ENCODE results near the gene SMAGP.

Gene SMAGP

GRCh38 chr12:51200806-51201205 is 69.4 kb downstream of the SMAGP start:
- no peak for DNase-seq
- Mint-ChIP-seq H3K4me3 (no peak overlapping the region), H3K36me3 (ENCODE audit: low read depth) (peaks cover 2% of the 10 kb centered on the region), H3K27ac (no peak overlapping the region), H3K4me1 (ENCODE audit: low read depth) (peaks cover 14% of the 10 kb centered on the region), H3K9me3 (no peaks in the 10 kb centered on the region), H3K27me3 (no peaks in the 10 kb centered on the region)

DNA sequence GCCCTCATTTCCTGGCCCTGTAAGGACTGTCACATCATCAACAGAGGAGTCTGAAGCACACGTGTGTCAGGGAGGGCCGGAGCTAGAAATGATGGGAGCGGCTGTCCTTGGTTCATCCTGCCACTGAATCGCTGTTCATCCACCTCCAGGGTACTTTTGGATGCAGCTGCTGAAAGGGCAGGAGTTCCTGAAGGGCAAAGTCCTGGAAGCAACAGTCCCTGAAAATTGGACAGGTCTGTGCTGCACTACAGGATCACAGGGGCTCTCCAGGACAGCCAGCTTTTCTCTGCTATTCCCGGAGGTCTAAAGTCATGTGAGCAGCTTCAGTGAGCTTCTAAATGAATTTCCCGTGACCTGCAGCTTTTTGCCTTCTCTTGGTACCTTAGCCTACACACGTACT is 70.1 kb downstream of the SMAGP start:
- Mint-ChIP-seq H3K27ac (peak overlapping the region; percentile 4), H3K4me1 (ENCODE audit: low read depth) (peaks cover 14% of the 10 kb centered on the region), H3K4me3 (no peak overlapping the region), H3K9me3 (no peaks in the 10 kb centered on the region), H3K36me3 (ENCODE audit: low read depth) (peaks cover 2% of the 10 kb centered on the region), H3K27me3 (no peaks in the 10 kb centered on the region)
- DNase-seq: no peak

DNA sequence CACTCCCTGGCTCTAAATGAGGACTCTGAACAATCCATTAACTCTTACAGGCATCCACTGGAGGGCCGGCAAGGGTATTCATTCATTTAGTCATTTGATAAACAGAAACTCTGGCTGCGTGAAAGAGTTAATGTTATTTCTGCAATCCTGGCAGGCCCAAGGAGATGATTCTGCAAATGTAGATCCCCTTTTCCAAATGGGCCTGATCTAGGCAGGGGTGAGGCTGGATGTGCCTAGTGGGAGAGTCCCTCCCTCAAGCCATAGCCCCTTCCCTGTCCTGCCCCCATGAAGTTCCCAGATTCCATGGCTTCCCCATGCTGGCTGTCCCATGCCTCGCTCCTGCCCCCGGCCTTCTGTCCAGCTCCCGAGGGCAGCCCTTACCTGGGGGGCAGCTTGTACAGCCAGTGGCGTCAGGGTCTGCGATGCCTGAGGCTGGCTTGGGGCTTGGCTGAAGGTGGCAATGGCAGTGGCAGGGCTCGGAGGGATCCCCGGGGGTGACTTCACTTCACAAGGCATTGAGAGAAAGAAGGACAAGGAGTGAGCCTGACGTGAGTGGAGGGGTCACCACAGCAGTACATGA is 70.8 kb downstream of the SMAGP start:
- H3K27me3 Mint-ChIP-seq: no peaks in the 10 kb centered on the region

DNA sequence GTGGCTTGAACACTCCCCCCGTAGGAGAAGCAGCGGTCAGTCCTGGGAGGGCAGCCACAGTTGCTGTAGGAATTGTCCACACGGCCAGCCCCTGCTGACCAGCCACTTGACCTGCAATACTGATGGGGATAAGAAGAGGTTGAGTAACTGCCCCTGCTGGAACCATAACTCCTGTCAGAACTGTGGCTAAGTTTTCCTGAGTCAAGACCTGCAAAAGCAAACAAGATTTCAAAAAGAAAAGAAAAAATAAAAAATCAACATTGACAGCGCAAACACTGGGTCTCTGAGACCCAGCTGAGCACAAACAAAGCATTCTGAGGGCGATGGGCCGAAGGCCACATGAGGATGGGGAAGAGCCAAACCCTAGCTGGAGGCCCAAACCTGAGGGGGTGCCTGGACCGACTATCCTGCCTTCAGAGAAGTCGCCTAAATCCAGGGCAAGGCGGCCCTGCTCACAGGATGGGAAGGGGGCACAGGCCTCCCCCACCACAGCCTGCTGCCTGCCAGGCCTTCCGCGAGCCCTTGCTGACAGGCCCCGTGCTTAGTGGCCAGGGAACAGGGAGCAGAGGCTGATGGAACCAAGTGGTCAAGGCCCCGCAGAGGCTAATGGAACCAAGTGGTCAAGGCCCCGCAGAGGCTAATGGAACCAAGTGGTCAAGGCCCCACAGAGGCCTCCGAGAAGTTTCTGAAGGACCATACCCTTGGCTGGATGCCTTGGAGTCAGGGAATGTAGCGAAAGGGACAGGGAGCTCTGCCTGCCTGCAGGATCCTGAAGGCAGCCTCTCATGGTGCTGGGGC is 71.4 kb downstream of the SMAGP start:
- peaks cover 2% of the 10 kb centered on the region for H3K36me3 Mint-ChIP-seq (ENCODE audit: low read depth)
- H3K27ac Mint-ChIP-seq: no peak overlapping the region
- H3K4me1 Mint-ChIP-seq (ENCODE audit: low read depth): peaks cover 13% of the 10 kb centered on the region

More for the DNA sequence above, 70.8 kb downstream of the SMAGP start:
- Mint-ChIP-seq H3K27ac (peak overlapping the region; percentile 40), H3K36me3 (ENCODE audit: low read depth) (peaks cover 2% of the 10 kb centered on the region), H3K9me3 (no peaks in the 10 kb centered on the region), H3K4me1 (ENCODE audit: low read depth) (peaks cover 14% of the 10 kb centered on the region), H3K4me3 (no peak overlapping the region)
- no peak for DNase-seq

GRCh38 chr12:51197736-51198567 is 72.3 kb downstream of the SMAGP start:
- H3K36me3 Mint-ChIP-seq (ENCODE audit: low read depth): peaks cover 2% of the 10 kb centered on the region
- H3K4me3 Mint-ChIP-seq: no peak overlapping the region
- no peaks in the 10 kb centered on the region for H3K27me3 Mint-ChIP-seq
- DNase-seq: no peak
- H3K9me3 Mint-ChIP-seq: no peaks in the 10 kb centered on the region
- no peak overlapping the region for H3K27ac Mint-ChIP-seq
- H3K4me1 Mint-ChIP-seq (ENCODE audit: low read depth): peaks cover 5% of the 10 kb centered on the region

More for the DNA sequence above, 71.4 kb downstream of the SMAGP start:
- DNase-seq: no peak
- H3K9me3 Mint-ChIP-seq: no peaks in the 10 kb centered on the region
- H3K4me3 Mint-ChIP-seq: no peak overlapping the region
- H3K27me3 Mint-ChIP-seq: no peaks in the 10 kb centered on the region

- no peak overlapping the region for H3K27ac Mint-ChIP-seq
- H3K4me3 Mint-ChIP-seq: no peak overlapping the region
- H3K27me3 Mint-ChIP-seq: no peaks in the 10 kb centered on the region
- no peak for DNase-seq
- H3K9me3 Mint-ChIP-seq: no peaks in the 10 kb centered on the region
- H3K36me3 Mint-ChIP-seq (ENCODE audit: low read depth): peaks cover 11% of the 10 kb centered on the region
- H3K4me1 Mint-ChIP-seq (ENCODE audit: low read depth): no peaks in the 10 kb centered on the region
Measured at GRCh38 chr12:51196547-51196946, 73.7 kb downstream of the SMAGP start.

GRCh38 chr12:51195841-51196240 is 74.4 kb downstream of the SMAGP start:
- no peaks in the 10 kb centered on the region for H3K9me3 Mint-ChIP-seq
- no peak overlapping the region for H3K27ac Mint-ChIP-seq
- H3K36me3 Mint-ChIP-seq (ENCODE audit: low read depth): peaks cover 13% of the 10 kb centered on the region
- H3K4me1 Mint-ChIP-seq (ENCODE audit: low read depth): no peaks in the 10 kb centered on the region
- no peak overlapping the region for H3K4me3 Mint-ChIP-seq
- no peak for DNase-seq
- no peaks in the 10 kb centered on the region for H3K27me3 Mint-ChIP-seq
